Effector memory CD8-positive, alpha-beta T cell (primary cell): ENCODE measurements around the gene RBFOX2.
A peak's percentile ranks its signal among the peaks of the same experiment; 100 is the strongest.
"Not testable (repeated sequence)": the region's sequence is repeated elsewhere in the genome, so short reads cannot be mapped to it uniquely, and the experiment has no call there.

Source experiments
- ATAC-seq: fragments of 150-1000 bp; cut with Tn5 transposase; replicated peaks from 2 replicates; pipeline ENCODE4 v1.10.0; 2021; ENCODE audit warnings: mild to moderate bottlenecking, moderate library complexity
- DNase-seq, 3 experiments: peaks; one replicate each; pipeline ENCODE4 v3.0.0; 2021
- H3K27ac Mint-ChIP-seq, 2 donors: one replicate each; pipeline ENCODE4 v1.8.0; 2022; ENCODE audit warnings: mild to moderate bottlenecking in 2 of 2, mixed read lengths in 2 of 2, moderate library complexity in 2 of 2
- H3K27me3 Mint-ChIP-seq, 2 donors: one replicate each; pipeline ENCODE4 v1.8.0; 2022; ENCODE audit warnings: mixed read lengths in 2 of 2
- H3K36me3 Mint-ChIP-seq: one replicate; pipeline ENCODE4 v1.8.0; 2022; ENCODE audit warnings: mild to moderate bottlenecking, moderate library complexity, mixed read lengths; ENCODE audit not compliant: insufficient read depth
- H3K4me1 Mint-ChIP-seq, 2 donors: one replicate each; pipeline ENCODE4 v1.8.0; 2022; ENCODE audit warnings: low read depth in 2 of 2, mixed read lengths in 2 of 2
- H3K4me3 Mint-ChIP-seq, 2 donors: one replicate each; pipeline ENCODE4 v1.8.0; 2022; ENCODE audit warnings: mild to moderate bottlenecking in 2 of 2, mixed read lengths in 2 of 2, moderate library complexity in 2 of 2
- H3K9me3 Mint-ChIP-seq, 2 donors: one replicate each; pipeline ENCODE4 v1.8.0; 2022; ENCODE audit warnings: mixed read lengths in 2 of 2

The RBFOX2 gene

GRCh38 chr22:36055376-36056295, 27.0 kb upstream of the RBFOX2 start:
- H3K4me1 Mint-ChIP-seq, result peaks cover 0 to 5% of the 10 kb centered on the region in 2 donors
- no peak for DNase-seq
- peaks cover 20 to 30% of the 10 kb centered on the region in 2 donors for H3K27me3 Mint-ChIP-seq
- ATAC-seq, result no peak
- H3K9me3 Mint-ChIP-seq, result peaks cover 0 to 2% of the 10 kb centered on the region in 2 donors
- H3K36me3 Mint-ChIP-seq, result no peaks in the 10 kb centered on the region
- H3K27ac Mint-ChIP-seq, result peak overlapping the region in 1 of 2 donors; percentile 68
- H3K4me3 Mint-ChIP-seq, result no peak overlapping the region

GRCh38 chr22:36054446-36054845, 25.8 kb upstream of the RBFOX2 start:
- not testable (repeated sequence) for H3K27ac Mint-ChIP-seq, H3K36me3 Mint-ChIP-seq, H3K4me3 Mint-ChIP-seq, ATAC-seq, H3K9me3 Mint-ChIP-seq, H3K4me1 Mint-ChIP-seq, DNase-seq
- H3K27me3 Mint-ChIP-seq, result peaks cover 20 to 30% of the 10 kb centered on the region in 2 donors

GRCh38 chr22:36053242-36054147, 24.9 kb upstream of the RBFOX2 start:
- DNase-seq (no peak), ATAC-seq (no peak)
- Mint-ChIP-seq H3K36me3 (no peaks in the 10 kb centered on the region), H3K4me3 (no peak overlapping the region), H3K27ac (peak overlapping the region in 1 of 2 donors; percentile 39), H3K4me1 (peaks cover 0 to 5% of the 10 kb centered on the region in 2 donors), H3K9me3 (peaks cover 0 to 2% of the 10 kb centered on the region in 2 donors), H3K27me3 (peaks cover 20 to 30% of the 10 kb centered on the region in 2 donors)

- Mint-ChIP-seq H3K27me3 (peaks cover 19 to 27% of the 10 kb centered on the region in 2 donors), H3K36me3 (no peaks in the 10 kb centered on the region), H3K27ac (peak overlapping the region in 1 of 2 donors; percentile 39), H3K4me3 (no peak overlapping the region), H3K4me1 (peaks cover 0 to 5% of the 10 kb centered on the region in 2 donors), H3K9me3 (peaks cover 0 to 2% of the 10 kb centered on the region in 2 donors)
- peak in 1 of 3 experiments; percentile 6 for DNase-seq
- ATAC-seq, result no peak
These were observed 23.9 kb upstream of the RBFOX2 start for GRCh38 chr22:36052505-36052941.

GRCh38 chr22:36049678-36049997, 21.0 kb upstream of the RBFOX2 start:
- Mint-ChIP-seq H3K4me3 (no peak overlapping the region), H3K27me3 (peaks cover under 1 to 5% of the 10 kb centered on the region in 2 donors), H3K27ac (no peak overlapping the region), H3K36me3 (no peaks in the 10 kb centered on the region), H3K9me3 (no peaks in the 10 kb centered on the region), H3K4me1 (peaks cover 0 to 5% of the 10 kb centered on the region in 2 donors)
- DNase-seq, result no peak
- ATAC-seq, result no peak

GRCh38 chr22:36048911-36049677, 20.5 kb upstream of the RBFOX2 start:
- DNase-seq (no peak), ATAC-seq (no peak)
- Mint-ChIP-seq H3K27ac (no peak overlapping the region), H3K9me3 (no peaks in the 10 kb centered on the region), H3K27me3 (peaks cover 0 to 5% of the 10 kb centered on the region in 2 donors), H3K36me3 (no peaks in the 10 kb centered on the region), H3K4me1 (peaks cover 0 to 5% of the 10 kb centered on the region in 2 donors), H3K4me3 (no peak overlapping the region)

GRCh38 chr22:36044517-36044916, 15.9 kb upstream of the RBFOX2 start:
- peaks cover 31 to 34% of the 10 kb centered on the region in 2 donors for H3K27me3 Mint-ChIP-seq
- DNase-seq, H3K4me3 Mint-ChIP-seq, ATAC-seq, H3K27ac Mint-ChIP-seq, H3K9me3 Mint-ChIP-seq, H3K36me3 Mint-ChIP-seq, H3K4me1 Mint-ChIP-seq: not testable (repeated sequence)

- ATAC-seq, result no peak
- H3K4me1 Mint-ChIP-seq, result no peaks in the 10 kb centered on the region
- no peak overlapping the region for H3K4me3 Mint-ChIP-seq
- no peak overlapping the region for H3K27ac Mint-ChIP-seq
- peaks cover 2% of the 10 kb centered on the region for H3K36me3 Mint-ChIP-seq
- H3K9me3 Mint-ChIP-seq, result no peaks in the 10 kb centered on the region
- DNase-seq, result no peak
- peaks cover 42 to 54% of the 10 kb centered on the region in 2 donors for H3K27me3 Mint-ChIP-seq
These were observed 13.6 kb upstream of the RBFOX2 start for GRCh38 chr22:36042240-36042639.

- no peak overlapping the region for H3K4me3 Mint-ChIP-seq
- ATAC-seq (no peak), DNase-seq (no peak)
- H3K27me3 Mint-ChIP-seq, result peaks cover 54 to 80% of the 10 kb centered on the region in 2 donors
- no peaks in the 10 kb centered on the region for H3K9me3 Mint-ChIP-seq
- peaks cover 2% of the 10 kb centered on the region for H3K36me3 Mint-ChIP-seq
- no peaks in the 10 kb centered on the region for H3K4me1 Mint-ChIP-seq
- H3K27ac Mint-ChIP-seq, result no peak overlapping the region
These were observed 10.5 kb upstream of the RBFOX2 start for GRCh38 chr22:36039125-36039524.

- Mint-ChIP-seq H3K27me3 (peaks cover 55 to 71% of the 10 kb centered on the region in 2 donors), H3K4me3 (no peak overlapping the region), H3K9me3 (no peaks in the 10 kb centered on the region), H3K36me3 (peaks cover 2% of the 10 kb centered on the region), H3K27ac (no peak overlapping the region), H3K4me1 (no peaks in the 10 kb centered on the region)
- DNase-seq (no peak), ATAC-seq (no peak)
These were observed 8.6 kb upstream of the RBFOX2 start for GRCh38 chr22:36037102-36037758.

GRCh38 chr22:36036167-36036624, 7.6 kb upstream of the RBFOX2 start:
- no peak for DNase-seq
- H3K27ac Mint-ChIP-seq, result no peak overlapping the region
- no peaks in the 10 kb centered on the region for H3K4me1 Mint-ChIP-seq
- no peaks in the 10 kb centered on the region for H3K9me3 Mint-ChIP-seq
- H3K27me3 Mint-ChIP-seq, result peaks cover 58 to 65% of the 10 kb centered on the region in 2 donors
- H3K36me3 Mint-ChIP-seq, result peaks cover 2% of the 10 kb centered on the region
- ATAC-seq, result no peak
- no peak overlapping the region for H3K4me3 Mint-ChIP-seq

GRCh38 chr22:36032611-36033010, 4.0 kb upstream of the RBFOX2 start:
- H3K9me3 Mint-ChIP-seq, result no peaks in the 10 kb centered on the region
- no peaks in the 10 kb centered on the region for H3K36me3 Mint-ChIP-seq
- H3K27me3 Mint-ChIP-seq, result peaks cover 32 to 41% of the 10 kb centered on the region in 2 donors
- no peak overlapping the region for H3K27ac Mint-ChIP-seq
- H3K4me3 Mint-ChIP-seq, result no peak overlapping the region
- H3K4me1 Mint-ChIP-seq, result peaks cover 10 to 12% of the 10 kb centered on the region in 2 donors
- no peak for DNase-seq
- ATAC-seq, result no peak
